Epithelial cell of esophagus (primary cell): Measurements from ENCODE around the gene PRR23E.

ENCODE experiments used
- DNase-seq: peaks from one replicate; pipeline ENCODE4 v3.0.0; 2010; ENCODE audit warnings: low read depth
- H3K4me3 ChIP-seq: 2 replicates; pipeline ENCODE4 v1.5.1; 2011; ENCODE audit warnings: mild to moderate bottlenecking, low read length, control low read depth
- CTCF ChIP-seq: IDR thresholded peaks from 2 replicates; pipeline ENCODE4 v1.5.1; 2011; ENCODE audit warnings: low read depth, mild to moderate bottlenecking, low read length, control low read depth, inconsistent platforms; ENCODE audit not compliant: insufficient read depth; ENCODE audit errors: missing control alignments

Gene PRR23E

GRCh38 chr3:127212711-127213110 is 19.8 kb downstream of the PRR23E start:
- TF ChIP-seq CTCF = no peak
- H3K4me3 ChIP-seq = no peak overlapping the region
- no peak for DNase-seq

GRCh38 chr3:127213381-127213918 is 20.5 kb downstream of the PRR23E start:
- no peak for TF ChIP-seq CTCF
- no peak overlapping the region for H3K4me3 ChIP-seq
- no peak for DNase-seq

DNA sequence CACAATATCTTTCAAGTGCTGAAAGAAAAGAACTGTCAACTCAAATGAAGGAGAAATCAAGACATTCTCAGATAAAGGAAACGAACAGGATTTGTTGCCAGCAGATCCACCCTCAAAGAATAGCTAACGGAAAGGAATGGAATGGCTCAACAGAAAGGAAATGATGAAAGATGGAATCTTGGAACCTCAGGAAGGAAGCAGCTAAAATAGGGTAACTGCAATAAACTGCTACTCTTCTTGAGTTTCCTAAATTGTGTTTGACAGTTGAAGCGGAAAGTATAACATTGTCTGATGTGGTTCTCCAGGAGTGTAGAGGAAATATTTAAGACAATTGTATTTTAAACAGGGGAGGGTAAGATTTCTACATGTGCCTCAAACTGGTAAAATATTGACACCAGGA is 22.0 kb downstream of the PRR23E start:
- no peak for TF ChIP-seq CTCF
- DNase-seq = no peak
- H3K4me3 ChIP-seq = no peak overlapping the region

DNA sequence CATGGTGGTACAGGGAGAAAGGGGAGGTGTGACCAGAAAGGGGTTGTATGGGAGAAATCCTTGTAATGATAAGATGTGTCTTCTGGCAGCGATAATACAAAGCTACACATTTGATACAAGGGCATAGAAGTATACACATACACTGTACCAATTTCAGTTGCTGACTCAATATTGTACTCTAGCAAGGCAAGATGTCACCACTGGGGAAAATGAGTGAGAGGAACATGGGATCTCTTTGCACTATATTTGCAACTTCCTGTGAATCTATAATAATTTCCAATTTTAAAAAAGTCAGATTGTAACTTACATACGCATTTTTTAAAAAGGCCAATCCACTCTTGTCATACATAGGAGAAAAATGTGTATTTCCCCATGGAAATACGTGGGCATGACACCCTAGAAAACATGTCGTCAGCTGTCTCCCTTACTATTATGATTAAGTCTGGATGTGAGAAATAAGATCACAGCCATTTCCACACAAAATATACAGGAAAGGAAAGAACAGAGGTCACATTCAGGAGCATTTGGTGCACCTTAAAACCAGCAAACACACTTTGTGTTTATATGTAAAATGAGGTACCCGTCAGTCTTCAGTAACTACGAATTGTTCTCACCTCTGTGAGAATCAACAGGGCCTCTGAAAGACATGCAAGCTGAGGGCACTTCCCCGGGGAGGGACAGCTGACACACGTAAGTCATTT is 22.9 kb downstream of the PRR23E start:
- TF ChIP-seq CTCF = no peak
- H3K4me3 ChIP-seq = no peak overlapping the region
- no peak for DNase-seq

GRCh38 chr3:127216415-127217261 is 23.7 kb downstream of the PRR23E start:
- TF ChIP-seq CTCF = no peak
- DNase-seq = no peak
- H3K4me3 ChIP-seq = no peak overlapping the region

DNA sequence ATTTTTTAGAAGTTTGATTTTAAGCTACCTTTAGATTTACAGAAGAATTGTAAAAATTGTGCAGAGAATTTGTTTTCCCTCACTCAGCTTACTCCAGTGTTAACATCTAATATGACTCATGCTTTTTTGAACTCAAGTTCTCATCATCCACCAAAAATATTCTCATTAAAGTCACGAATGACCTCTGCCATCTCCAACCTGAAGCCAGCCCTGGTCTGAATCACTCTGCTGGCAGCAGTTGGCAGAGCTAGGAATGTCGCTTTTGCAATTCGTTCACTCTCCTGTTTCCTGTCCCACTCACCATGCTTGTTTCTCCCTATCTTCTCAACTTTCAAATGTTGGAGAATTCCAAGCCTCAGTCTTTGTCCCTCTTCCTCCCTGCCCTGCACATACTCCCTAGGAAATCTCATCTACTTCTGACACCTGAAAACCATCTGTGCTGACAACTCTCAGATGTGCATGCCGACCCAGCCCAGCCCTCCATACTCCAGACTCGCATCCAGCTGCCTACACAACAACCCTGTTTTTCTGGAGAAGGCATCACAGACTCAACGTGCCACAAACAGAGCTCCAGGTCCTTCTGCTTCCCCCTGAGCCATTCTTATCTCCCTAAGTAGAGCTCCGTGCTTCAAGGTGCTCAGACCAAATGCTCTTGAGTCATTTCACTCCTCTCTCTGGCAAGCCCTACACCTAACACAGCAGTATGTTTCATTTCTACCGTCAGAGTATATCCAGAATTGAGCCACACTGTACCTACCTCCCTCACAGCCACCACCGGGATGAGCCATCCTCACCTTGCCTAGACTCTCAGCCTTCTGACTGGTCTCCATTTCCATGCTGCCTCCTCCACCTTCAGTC is 24.9 kb downstream of the PRR23E start:
- DNase-seq = peak; percentile 16
- TF ChIP-seq CTCF = no peak
- no peak overlapping the region for H3K4me3 ChIP-seq
